ENCODE measurements around the gene THBS4. TPM values are rescaled to one million over a fixed set of nuclear protein-coding genes. Genes with fewer than 3 reads are reported as not detected.

The THBS4 gene
- total RNA-seq (1.4 TPM), polyA plus RNA-seq (ENCODE audit: insufficient read depth, low read depth, low replicate concordance) (1.8 TPM)
- long read RNA-seq, donor 1, partial matches to known transcripts = 0 of 1 reads
- long read RNA-seq, donor 1, other reads (novel, unspliced or antisense) = 0 of 1 reads
- long read RNA-seq, donor 2 = 0 reads
- long read RNA-seq, donor 3 = 0 reads
- long read RNA-seq, donor 4, partial matches to known transcripts = 0 of 1 reads
- long read RNA-seq, donor 4, other reads (novel, unspliced or antisense) = 0 of 1 reads
- long read RNA-seq, donor 5, partial matches to known transcripts = 0 of 1 reads
- long read RNA-seq, donor 5, other reads (novel, unspliced or antisense) = 0 of 1 reads
- long read RNA-seq, donor 6 = 0 reads
- long read RNA-seq, donor 7, partial matches to known transcripts = 0 of 3 reads
- long read RNA-seq, donor 7, other reads (novel, unspliced or antisense) = 3 of 3 reads
- long read RNA-seq, donor 8 = 0 reads
- long read RNA-seq, donor 9 = 0 reads
- long read RNA-seq, donor 10, partial matches to known transcripts = 0 of 1 reads
- long read RNA-seq, donor 10, other reads (novel, unspliced or antisense) = 0 of 1 reads

- Histone ChIP-seq H3K27me3 (ENCODE audit: control insufficient read depth, insufficient read depth, low read length) (peaks cover 7% of the 10 kb centered on the region), H3K4me1 (ENCODE audit: control insufficient read depth in 2 of 3, insufficient read depth in 2 of 3, low read depth in 1 of 3, low read length in 3 of 3) (no peaks in the 10 kb centered on the region), H3K36me3 (ENCODE audit: control insufficient read depth in 2 of 3, insufficient read depth in 3 of 3, low read length in 3 of 3) (no peaks in the 10 kb centered on the region), H3K4me3 (ENCODE audit: low read length in 3 of 3) (peak within 1 kb of the TSS in 1 of 3 donors; percentile 60), H3K27ac (ENCODE audit: low read depth in 2 of 2, low read length in 2 of 2) (no peak within 1 kb of the TSS), H3K9ac (ENCODE audit: low read length in 3 of 3) (no peak within 1 kb of the TSS), H3K9me3 (ENCODE audit: control insufficient read depth in 2 of 3, insufficient read depth in 1 of 3, low read length in 3 of 3) (no peaks in the 10 kb centered on the region)
- no peak for FAIRE-seq
- intact Hi-C loops (cut with DNase I) = no loop called here
- no peak for TF ChIP-seq CTCF (IDR thresholded peaks at IDR 0.05; ENCODE audit: borderline replicate concordance, extremely low read depth, insufficient read depth)
- peak in 4 of 5 donors; percentile 56 to 64 (median 60) for DNase-seq
Measured at GRCh38 chr5:80034962-80035821, at the start of gene THBS4. TSS of gene THBS4 (plus strand) at chr5:80035348. CDS start at chr5:80035538, 190 bp downstream.

- no peak for FAIRE-seq
Measured at GRCh38 chr5:79986260-79986659, 48.9 kb upstream of the THBS4 start.

GRCh38 chr5:79990205-79990597 is 44.9 kb upstream of the THBS4 start:
- Histone ChIP-seq H3K4me1 (ENCODE audit: control insufficient read depth in 2 of 3, insufficient read depth in 2 of 3, low read depth in 1 of 3, low read length in 3 of 3) (peaks cover 2 to 6% (median 5%) of the 10 kb centered on the region in 3 donors), H3K9me3 (ENCODE audit: control insufficient read depth in 2 of 3, insufficient read depth in 1 of 3, low read length in 3 of 3) (no peaks in the 10 kb centered on the region), H3K4me3 (ENCODE audit: low read length in 3 of 3) (peak overlapping the region; percentile 71 to 90 (median 84)), H3K27ac (ENCODE audit: low read depth in 2 of 2, low read length in 2 of 2) (no peak overlapping the region), H3K27me3 (ENCODE audit: control insufficient read depth, insufficient read depth, low read length) (no peaks in the 10 kb centered on the region), H3K36me3 (ENCODE audit: control insufficient read depth in 2 of 3, insufficient read depth in 3 of 3, low read length in 3 of 3) (peaks cover 0 to 5% (median 4%) of the 10 kb centered on the region in 3 donors), H3K9ac (ENCODE audit: low read length in 3 of 3) (peak overlapping the region in 2 of 3 donors; percentile 71)
- no peak for DNase-seq
- no peak for FAIRE-seq
- intact Hi-C loops (cut with DNase I) = no loop called here
- no peak for TF ChIP-seq CTCF (IDR thresholded peaks at IDR 0.05; ENCODE audit: borderline replicate concordance, extremely low read depth, insufficient read depth)

More at GRCh38 chr5:79986260-79986659, 48.9 kb upstream of the THBS4 start:
- DNase-seq = no peak
- Histone ChIP-seq H3K36me3 (ENCODE audit: control insufficient read depth in 2 of 3, insufficient read depth in 3 of 3, low read length in 3 of 3) (peaks cover 9 to 16% (median 11%) of the 10 kb centered on the region in 3 donors), H3K4me1 (ENCODE audit: control insufficient read depth in 2 of 3, insufficient read depth in 2 of 3, low read depth in 1 of 3, low read length in 3 of 3) (peaks cover 0 to 5% (median 0%) of the 10 kb centered on the region in 3 donors), H3K9me3 (ENCODE audit: control insufficient read depth in 2 of 3, insufficient read depth in 1 of 3, low read length in 3 of 3) (no peaks in the 10 kb centered on the region), H3K4me3 (ENCODE audit: low read length in 3 of 3) (no peak overlapping the region), H3K9ac (ENCODE audit: low read length in 3 of 3) (no peak overlapping the region), H3K27ac (ENCODE audit: low read depth in 2 of 2, low read length in 2 of 2) (no peak overlapping the region), H3K27me3 (ENCODE audit: control insufficient read depth, insufficient read depth, low read length) (no peaks in the 10 kb centered on the region)
- TF ChIP-seq CTCF (IDR thresholded peaks at IDR 0.05; ENCODE audit: borderline replicate concordance, extremely low read depth, insufficient read depth) = no peak
- intact Hi-C loops (cut with DNase I) = no loop called here
